Measurements from ENCODE around the gene PDE9A. TPM values are rescaled to one million over a fixed set of nuclear protein-coding genes. Genes with fewer than 3 reads are reported as not detected.
"Not testable (repeated sequence)": the region's sequence is repeated elsewhere in the genome, so short reads cannot be mapped to it uniquely, and the experiment has no call there.

The PDE9A gene
- 9.8 TPM for total RNA-seq

DNA sequence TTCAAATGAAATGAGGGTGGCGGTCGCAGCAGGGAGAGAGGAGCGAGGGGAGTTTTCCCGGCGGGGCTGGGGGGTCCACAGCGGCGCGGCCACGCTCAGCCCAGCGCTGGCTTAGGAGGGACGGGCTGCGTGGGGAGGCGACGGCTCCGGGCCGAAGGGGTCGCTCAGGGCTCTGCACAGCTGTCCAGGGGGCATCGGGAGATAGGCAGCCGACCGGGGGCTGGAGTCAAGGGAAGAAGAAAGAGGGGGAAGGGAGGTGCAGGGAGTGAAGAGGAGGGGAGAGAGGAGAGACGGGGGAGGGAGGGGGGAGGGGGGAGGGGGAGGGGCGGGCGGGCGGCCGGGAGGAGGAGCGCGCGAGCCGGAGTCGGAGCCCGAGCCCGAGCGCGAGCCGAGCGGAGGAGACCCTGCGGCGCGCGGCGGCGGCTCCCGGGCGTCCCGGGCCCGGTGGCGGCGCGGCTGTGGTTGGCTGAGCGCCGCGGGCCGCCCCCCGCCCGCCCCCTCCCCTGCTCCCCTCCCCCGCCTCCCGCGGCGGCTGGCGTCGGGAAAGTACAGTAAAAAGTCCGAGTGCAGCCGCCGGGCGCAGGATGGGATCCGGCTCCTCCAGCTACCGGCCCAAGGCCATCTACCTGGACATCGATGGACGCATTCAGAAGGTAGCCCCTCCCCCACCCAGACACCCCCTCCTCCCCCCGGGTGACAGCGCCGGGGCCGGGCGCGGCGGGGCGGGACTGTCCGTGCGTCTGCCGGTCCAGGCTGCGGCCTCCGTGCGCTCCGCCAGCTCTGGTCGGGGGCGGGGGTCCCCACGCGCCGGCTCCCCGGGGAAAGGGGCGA lies at the start of gene PDE9A:
Gene PDE9A, plus strand, starts transcription at position 391 of the 831 bp plus-strand sequence. Its CDS starts 194 bp downstream, at position 585.
- DNase-seq = peak; percentile 67

- no peak for DNase-seq
Measured at GRCh38 chr21:42607102-42607501, 46.3 kb upstream of the PDE9A start.

- DNase-seq = no peak
Measured at GRCh38 chr21:42607525-42608102, 45.8 kb upstream of the PDE9A start.

DNA sequence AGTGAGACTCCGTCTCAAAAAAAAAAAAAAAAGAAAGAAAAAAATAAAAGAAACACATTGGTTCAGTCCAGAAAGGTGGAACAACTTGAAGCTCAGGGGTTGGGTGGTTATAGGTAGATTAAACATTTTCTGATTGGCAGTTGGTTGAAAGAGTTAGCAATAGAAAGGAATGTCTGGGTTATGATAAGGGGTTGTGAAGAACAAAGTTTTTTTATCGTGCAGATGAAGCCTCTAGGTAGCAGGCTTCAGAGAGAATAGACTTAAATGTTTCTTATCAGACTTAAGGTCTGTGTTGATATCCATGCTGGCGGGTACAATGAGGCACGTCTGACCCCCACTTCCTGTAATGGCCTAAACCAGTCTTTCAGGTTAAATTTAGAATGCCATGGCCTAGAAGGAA lies 45.0 kb upstream of the PDE9A start:
- no peak for DNase-seq

- DNase-seq = no peak
Measured at GRCh38 chr21:42609811-42610210, 43.6 kb upstream of the PDE9A start.

- no peak for DNase-seq
Measured at GRCh38 chr21:42611852-42612251, 41.6 kb upstream of the PDE9A start.

DNA sequence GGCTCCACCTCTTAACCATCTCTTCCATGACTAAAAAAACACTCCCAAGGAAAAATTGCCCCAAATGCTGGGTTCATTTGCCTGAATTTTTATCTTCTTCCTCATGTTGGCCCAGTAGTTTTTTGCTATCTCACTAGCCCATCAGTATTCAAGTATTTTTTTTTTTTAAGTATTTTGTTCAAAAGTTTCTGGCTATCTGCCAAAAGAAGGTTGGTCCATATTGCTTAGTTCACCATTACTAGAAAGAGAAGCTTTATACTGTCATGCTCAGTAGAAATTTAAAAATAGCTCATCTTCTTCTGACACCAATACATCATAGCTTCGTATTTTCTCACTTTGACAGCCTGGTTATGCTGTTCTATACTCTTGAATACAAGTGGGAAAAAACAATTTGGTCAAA lies 41.0 kb upstream of the PDE9A start:
- no peak for DNase-seq

DNA sequence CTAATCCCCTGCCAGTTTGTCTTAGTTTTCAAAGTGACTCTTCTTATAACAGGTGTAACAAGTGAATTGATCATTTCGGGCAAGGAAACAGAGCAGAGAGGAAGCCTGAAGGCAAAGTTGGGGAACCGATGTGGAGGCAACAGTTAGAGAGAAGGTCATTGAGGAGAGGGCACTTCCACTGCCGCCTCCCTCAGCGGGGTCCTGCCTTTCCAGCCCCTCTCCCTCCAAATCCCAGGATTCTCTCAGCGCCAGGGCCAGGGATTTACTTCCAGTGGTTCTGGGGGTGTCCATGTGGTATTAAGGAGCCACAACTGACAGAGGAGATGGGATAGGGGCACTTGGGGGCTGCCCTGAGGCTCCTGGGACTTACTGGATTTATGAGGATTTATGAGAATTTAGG lies 39.7 kb upstream of the PDE9A start:
- no peak for DNase-seq

- no peak for DNase-seq
Measured at GRCh38 chr21:42614396-42614795, 39.0 kb upstream of the PDE9A start.

- peak; percentile 26 for DNase-seq
Measured at GRCh38 chr21:42614811-42615351, 38.5 kb upstream of the PDE9A start.

DNA sequence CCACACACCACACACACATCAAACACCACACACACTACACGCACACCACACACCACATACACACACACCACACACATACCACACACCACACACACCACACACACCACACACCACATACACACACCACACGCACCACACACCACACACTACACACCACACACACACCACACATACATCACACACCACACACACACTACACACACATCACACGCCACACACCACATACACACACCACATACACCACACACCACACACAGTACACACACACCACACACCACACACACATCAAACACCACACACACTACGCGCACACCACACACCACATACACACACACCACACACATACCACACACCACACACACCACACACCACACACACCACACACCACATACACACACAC lies 38.0 kb upstream of the PDE9A start:
- not testable (repeated sequence) for DNase-seq

- no peak for DNase-seq
Measured at GRCh38 chr21:42615924-42616323, 37.5 kb upstream of the PDE9A start.

- DNase-seq = no peak
Measured at GRCh38 chr21:42616446-42616845, 37.0 kb upstream of the PDE9A start.

- no peak for DNase-seq
Measured at GRCh38 chr21:42616941-42617340, 36.5 kb upstream of the PDE9A start.

DNA sequence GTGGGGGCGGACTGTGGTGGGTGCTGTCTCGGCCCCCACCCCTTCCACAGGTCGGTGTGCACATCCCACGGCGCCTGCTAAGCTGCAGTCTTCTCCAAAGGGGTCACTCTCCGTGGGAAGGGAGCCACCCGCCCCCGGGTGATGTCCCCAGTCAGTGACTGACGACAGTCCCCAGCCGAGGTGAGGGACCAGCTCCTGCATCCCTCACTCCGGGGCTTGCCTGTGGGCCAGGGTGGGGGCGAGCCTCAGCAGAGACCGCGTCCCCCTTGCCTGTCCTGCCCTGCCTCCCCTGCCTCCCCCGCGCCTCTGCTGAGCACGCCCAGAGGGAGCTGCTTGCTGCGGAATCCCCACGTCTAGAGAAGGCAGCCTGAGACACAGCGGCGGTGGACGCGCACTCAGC lies 35.9 kb upstream of the PDE9A start:
- DNase-seq = no peak

GRCh38 chr21:42618707-42619102 lies 34.7 kb upstream of the PDE9A start:
- DNase-seq = no peak

DNA sequence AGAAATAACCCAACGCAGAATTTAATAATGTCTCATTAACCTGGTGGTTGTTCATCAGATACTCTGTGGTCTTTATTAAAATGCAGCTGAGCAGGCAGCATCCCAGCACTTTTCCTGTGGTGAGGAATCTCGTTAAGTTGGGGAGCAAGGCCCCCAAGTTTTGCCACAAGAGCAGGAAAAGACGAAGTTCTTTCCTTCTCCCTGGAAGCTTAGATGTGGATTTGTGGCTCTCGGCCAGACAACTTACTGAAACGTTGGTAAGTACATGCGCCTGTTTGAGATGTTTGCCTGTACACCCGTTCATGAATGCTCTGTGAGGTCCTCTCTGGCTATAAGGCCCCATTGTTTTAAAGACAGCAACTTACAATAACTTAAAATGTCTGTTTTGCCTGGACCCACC lies 34.3 kb upstream of the PDE9A start:
- no peak for DNase-seq

DNA sequence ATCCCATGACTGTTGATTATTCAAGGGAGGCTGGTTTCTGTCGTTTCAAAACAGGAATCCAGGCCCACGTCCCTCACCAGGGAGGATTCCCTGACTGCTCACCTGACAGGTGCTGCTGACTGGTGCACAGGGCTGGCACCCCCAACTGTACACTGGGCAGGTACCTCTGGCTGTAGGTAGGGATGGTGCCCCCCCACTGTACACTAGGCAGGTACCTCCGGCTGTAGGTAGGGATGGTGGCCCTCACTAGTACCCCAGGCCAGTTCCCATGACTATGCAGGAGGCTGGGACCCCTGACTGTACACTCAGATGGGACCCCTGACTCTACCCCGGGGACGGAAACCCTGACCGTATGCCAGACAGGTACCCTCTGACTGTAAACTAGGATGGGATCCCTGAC lies 33.6 kb upstream of the PDE9A start:
- no peak for DNase-seq

DNA sequence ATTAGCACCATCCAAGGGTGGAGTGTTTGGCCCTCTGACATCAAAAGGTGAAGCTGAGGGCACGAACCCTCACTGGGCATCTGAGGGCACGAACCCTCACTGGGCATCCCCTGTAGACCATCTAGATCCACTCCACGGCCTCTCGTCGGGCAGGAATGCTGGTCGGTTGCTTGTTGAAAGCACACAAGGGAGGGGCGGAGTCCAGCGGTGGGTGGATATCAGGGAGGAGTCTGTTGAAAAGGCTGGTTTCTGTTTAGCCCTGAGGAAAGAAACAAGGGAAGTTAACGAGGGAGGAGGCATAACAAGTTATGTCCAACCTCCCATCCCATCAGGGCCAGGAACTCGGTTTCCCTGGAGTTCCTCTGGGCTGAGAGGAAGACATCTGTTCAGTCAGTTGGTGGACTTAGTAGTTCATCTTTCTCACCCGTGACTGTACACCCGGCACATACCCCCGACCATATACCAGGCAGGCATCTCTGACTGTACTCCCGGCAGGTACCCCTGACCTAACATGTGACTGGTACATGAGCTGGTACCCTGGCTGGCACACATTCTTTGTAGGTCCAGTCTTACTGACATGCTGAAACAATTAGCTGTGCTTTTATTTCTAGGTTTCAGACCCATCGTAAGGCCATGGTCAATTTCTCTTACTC lies 32.1 kb upstream of the PDE9A start:
- DNase-seq = peak; percentile 39

GRCh38 chr21:42621819-42622177 lies 31.6 kb upstream of the PDE9A start:
- DNase-seq = peak; percentile 54

GRCh38 chr21:42622284-42622683 lies 31.1 kb upstream of the PDE9A start:
- DNase-seq = no peak

DNA sequence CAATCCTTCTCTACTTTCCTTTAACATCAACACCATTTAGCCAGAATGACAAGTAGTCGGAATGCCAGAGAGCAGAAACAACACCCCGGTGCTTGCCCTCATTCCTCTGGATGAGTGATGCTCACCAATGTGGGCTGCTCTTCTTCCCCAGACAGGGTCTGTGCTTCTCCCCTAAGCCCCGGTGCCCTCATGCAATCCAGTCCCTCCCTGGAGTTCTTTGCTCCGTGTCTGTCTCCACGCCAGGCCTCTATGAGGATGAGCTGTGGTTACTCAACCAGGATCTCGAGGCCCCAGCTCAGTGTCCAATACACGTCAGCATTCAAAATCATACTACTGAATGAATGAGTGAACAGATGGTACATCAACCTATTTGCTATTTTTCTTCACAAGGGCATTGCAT lies 29.7 kb upstream of the PDE9A start:
- no peak for DNase-seq

DNA sequence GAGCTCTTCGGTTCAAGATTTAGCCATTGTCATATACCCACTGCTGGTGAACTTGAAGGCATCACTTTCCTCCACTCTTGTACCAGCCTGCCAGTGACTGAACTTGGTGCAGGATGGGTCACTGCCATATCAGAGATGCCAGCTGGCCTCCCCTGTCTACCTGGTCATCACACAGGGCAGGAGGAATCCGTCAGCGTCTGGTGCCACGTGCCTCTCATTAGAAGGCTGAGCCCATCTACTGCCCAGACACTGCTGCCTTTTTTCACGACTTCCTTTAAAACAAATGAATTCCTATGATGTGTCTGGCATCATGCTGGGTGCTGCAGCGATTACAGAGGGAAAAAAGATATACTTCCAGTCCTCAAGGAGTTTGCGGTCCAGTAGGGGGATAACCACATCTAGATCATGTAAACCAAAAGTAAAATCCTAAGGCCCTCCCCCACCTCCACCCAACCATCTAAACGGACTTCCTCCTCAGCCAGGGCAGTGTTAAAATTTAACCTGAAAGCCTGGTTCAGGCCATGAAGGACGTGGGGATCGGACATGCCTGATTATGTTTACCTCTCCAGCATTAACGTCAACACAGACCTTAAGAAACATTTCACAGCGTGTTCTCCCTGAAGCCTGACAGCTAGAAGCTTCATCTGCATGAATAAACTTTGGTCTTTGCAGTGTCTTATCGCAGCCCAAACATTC lies 29.2 kb upstream of the PDE9A start:
- no peak for DNase-seq
